Measurements from ENCODE around the gene PML.

PML gene

DNA sequence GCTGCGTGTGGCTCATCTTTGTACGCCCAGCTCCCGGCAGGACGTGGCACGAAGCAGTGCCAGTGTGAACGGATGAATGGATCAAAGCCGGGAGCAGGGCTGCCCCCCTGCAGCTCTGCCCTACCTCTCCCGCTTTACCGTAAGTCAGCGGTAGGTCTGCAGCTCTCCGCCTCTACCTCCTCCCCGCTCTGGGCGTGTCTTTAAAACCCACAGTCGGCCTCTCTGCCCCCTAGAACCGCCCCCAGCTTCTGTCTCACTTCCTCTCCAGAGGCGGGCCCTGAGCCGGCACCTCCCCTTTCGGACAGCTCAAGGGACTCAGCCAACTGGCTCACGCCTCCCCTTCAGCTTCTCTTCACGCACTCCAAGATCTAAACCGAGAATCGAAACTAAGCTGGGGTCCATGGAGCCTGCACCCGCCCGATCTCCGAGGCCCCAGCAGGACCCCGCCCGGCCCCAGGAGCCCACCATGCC, at the start of gene PML:
PML (plus strand) TSS at position 304 of the 471 bp plus-strand sequence; CDS start at position 401, 97 bp downstream.
- DNase-seq (ENCODE audit: low read depth in 2 of 2), result peak; percentile 85 to 90

DNA sequence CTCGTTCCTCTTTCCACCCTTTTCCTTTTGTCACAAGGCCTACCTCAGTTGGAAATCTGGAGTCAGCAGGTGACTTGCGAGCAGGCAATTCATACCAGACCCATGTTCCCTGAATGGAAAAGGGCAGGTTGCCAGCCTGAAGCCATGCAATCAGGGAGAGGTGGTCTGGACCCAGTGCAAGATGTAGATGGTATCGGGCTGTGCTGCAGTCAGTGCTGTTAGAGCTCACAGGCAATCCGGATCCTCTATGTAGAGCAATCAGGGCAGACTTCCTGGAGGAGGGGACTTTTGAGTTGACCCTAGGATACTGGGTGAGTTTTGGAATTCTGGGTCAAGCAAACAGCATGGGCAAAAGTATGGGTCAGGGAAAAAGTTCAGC, 49.4 kb upstream of the PML start:
- no peak for DNase-seq (ENCODE audit: low read depth in 2 of 2)

GRCh38 chr15:73946046-73946721, 48.3 kb upstream of the PML start:
- DNase-seq (ENCODE audit: low read depth in 2 of 2), result no peak

GRCh38 chr15:73946795-73947370, 47.6 kb upstream of the PML start:
- DNase-seq (ENCODE audit: low read depth in 2 of 2), result no peak

- no peak for DNase-seq (ENCODE audit: low read depth in 2 of 2)
Measured at GRCh38 chr15:73947651-73948050, 46.9 kb upstream of the PML start.

DNA sequence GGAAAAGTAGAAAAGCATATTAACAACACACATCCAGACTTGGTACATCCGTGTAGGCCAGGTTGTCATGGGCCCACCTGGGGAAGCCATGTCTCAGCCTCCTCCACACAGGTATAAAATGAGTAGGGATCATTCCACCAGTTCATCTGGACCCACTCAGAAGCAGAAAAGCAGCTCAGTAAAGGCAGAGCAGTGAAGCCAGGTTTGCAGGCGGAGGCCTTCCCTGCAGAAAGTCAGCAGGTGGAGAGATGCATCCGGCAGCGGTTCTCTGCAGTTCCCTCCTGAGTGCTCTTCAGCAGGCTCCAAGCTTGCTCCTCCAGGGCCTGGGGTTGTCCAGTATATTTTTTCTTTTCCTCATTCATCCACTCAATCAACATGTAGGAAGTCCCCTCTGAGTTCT, 46.1 kb upstream of the PML start:
- no peak for DNase-seq (ENCODE audit: low read depth in 2 of 2)

- DNase-seq (ENCODE audit: low read depth in 2 of 2), result no peak
Measured at GRCh38 chr15:73948982-73949381, 45.5 kb upstream of the PML start.

- no peak for DNase-seq (ENCODE audit: low read depth in 2 of 2)
Measured at GRCh38 chr15:73949496-73949895, 45.0 kb upstream of the PML start.

- DNase-seq (ENCODE audit: low read depth in 2 of 2), result no peak
Measured at GRCh38 chr15:73950479-73950830, 44.1 kb upstream of the PML start.

GRCh38 chr15:73950831-73951561, 43.5 kb upstream of the PML start:
- DNase-seq (ENCODE audit: low read depth in 2 of 2), result peak in 1 of 2 donors; percentile 48

DNA sequence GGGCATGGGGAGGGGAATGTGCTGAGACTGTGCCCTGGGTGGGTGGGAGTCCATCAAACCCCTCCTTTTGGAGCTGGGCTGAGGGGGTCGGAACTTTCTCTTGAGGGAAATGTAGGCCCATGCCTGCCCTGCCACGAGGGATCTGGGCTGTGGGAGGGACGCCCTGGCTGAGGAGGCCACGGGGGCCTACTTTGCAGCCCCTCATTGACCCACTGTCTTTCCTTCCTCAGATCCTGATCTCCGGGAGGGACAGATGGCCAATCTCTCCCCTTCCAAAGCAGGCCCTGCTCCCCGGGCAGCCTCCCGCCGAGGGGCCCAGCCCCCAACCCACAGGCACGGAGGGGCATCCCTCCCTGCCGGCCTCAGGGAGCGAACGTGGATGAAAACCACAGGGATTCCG, 42.9 kb upstream of the PML start:
- no peak for DNase-seq (ENCODE audit: low read depth in 2 of 2)

GRCh38 chr15:73952171-73952912, 42.2 kb upstream of the PML start:
- DNase-seq (ENCODE audit: low read depth in 2 of 2), result no peak

DNA sequence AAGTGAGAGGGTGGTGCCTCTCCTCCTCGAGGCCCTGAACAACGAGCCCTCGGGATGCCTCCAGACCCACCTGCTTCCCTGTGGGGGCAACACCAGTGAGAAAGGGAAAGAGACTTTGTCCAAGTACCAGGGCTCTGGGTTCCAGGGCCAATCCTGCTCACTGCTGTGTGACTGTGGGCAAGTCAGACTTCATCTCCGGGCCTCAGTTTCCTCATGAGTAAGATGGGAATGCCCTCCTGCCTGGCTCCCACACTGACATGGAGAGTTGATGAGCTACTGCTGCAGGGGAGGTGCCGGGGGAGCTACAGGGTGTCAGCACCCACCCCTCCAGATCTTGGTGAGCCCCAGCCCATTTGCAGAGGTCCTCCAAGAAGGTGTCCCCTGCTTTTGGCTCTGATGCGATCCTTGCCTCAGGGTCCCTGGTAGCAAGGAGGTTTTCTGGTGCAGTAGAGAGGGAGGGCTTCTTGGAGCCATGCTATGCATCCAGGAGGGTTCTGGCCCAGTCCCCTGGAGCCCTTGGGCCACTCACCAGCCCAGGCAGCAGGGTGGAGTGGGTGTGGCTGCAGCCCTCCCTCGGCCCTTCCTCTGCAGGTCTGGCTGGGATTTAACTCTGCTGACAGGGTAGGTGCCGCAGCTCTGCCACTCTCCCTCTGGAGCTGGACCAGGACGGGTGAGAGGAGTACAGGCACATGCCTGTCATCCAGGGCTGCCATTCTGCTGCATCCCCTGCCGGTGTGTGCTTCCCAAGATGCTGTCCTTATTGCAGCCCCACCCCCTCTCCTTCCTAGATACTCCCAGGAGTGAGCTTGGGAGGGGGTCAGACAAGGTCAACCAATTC, 41.4 kb upstream of the PML start:
- no peak for DNase-seq (ENCODE audit: low read depth in 2 of 2)

DNA sequence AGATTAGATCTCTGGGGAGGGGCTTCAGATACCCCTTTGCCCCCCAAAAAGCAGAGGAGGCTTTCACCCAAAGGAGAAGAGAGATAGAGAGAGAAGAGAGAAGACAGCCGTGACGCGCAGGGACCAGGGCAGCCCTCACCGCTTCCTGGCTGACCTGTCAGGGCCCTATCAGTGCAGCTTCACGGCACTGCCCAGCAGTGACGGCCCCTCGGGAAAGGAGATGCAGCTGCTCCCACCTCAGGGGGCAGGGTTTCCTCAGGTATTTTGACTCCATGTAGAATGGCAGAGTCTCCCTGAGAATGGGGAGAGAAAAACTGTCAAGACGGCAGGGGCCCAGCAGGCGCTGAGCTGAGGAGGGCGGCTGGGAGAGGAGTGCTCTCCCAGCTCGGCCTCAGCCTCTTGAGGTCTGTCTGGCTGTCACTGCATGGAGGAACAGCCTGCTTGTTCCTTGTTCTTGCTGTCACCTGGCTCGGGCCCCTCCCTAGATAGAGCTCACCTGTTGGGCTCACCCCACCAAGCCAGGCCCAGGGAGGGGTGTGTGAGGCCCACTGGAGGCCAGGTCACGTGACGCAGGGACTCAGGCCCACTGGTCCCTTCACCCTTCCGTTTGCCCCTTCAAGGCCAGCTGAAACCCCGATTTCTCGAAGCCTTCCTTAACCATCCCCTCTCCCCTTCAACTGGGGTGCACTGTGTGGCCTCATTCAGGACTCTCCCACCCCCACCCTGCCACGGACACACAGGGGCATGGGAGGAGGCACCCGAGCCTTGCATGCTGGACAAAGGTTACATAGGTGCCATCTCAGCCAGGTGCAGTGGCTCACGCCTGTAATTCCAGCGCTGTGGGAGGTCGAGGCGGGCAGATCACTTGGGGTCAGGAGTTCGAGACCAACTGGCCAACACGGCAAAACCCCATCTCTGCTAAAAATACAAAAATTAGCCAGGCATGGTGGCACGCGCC, 40.0 kb upstream of the PML start:
- no peak for DNase-seq (ENCODE audit: low read depth in 2 of 2)

DNA sequence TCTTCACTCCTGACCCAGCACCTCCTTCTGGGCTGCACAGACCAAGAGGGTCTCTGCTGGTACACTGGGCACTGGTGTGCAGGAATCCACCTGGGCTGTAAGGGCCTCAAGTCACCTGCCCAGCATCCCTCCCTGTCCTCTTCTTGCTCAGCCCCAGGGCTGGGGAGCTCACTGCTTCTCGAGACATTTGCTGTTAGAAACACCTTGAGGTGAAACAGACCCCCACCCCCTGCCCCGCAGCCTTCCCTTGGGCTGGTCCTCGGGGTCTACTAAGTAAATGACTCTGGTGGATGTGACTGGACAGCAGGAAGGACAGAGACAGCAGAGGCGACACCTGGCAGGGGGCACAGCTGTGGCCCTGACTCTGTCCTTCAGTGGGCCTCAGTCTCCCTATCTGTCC, 39.2 kb upstream of the PML start:
- DNase-seq (ENCODE audit: low read depth in 2 of 2), result no peak

- DNase-seq (ENCODE audit: low read depth in 2 of 2), result no peak
Measured at GRCh38 chr15:73955861-73956742, 38.4 kb upstream of the PML start.

DNA sequence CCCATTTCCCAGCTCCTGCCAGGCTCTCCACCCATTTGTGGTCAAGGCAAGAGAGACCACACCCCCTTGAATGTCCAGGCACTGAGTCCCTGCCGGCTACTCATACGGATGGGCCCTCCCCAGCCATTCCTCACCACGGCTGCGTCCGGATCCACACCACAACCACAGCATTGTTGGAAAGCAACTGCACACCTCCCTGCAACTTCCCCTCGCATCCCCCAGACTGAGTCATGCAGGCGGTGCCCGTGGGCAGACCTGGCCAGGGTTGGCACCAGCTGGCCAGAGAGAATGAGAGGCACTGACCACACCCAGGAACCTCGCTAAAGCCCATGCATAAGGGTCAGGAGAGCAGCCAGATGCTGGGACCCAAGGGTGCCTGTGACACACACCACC, 37.8 kb upstream of the PML start:
- DNase-seq (ENCODE audit: low read depth in 2 of 2), result no peak

DNA sequence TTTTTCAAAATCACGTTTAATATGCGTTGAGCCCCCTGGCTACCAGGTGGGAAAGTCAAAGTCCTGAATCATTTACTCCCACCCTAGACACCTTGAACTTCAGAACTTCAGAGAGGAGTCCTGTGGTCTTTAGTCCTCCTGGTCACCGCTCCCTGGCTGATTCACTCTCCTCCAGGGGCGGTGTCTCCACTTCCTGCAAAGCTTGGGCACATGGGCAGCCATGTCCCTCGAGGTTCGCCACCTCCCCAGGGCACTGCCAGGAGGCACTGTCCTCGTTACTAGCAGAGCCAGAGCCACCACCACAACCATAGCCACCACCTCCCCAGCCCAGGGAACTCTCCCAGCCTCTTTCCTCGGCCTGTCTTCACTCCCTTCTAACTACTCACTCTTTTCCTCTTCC, 37.2 kb upstream of the PML start:
- DNase-seq (ENCODE audit: low read depth in 2 of 2), result no peak

DNA sequence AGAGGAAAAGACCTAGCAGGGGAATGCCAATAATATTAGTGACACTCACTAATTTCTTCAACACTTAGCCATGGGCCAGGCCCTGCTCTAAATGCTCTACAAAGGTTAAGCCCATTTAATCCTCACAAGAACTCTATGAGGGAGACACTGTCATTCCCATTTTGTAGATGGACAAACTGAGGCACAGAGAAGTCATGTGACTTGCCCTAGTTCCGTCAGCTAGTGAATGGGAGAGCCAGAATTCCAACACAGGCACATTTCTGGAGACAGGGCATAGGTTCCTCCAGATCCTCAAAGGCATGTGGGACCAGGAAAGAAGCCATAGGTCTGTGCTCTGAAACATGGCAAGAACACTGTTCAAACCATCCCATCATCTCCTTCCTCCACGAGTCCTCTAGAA, 36.7 kb upstream of the PML start:
- no peak for DNase-seq (ENCODE audit: low read depth in 2 of 2)
